ENCODE data around the gene C17orf50. TPM values are rescaled to one million over a fixed set of nuclear protein-coding genes. Genes with fewer than 3 reads are reported as not detected.

C17orf50 gene
- polyA plus RNA-seq, 4 donors, result 0.15 TPM; not detected in 3

DNA sequence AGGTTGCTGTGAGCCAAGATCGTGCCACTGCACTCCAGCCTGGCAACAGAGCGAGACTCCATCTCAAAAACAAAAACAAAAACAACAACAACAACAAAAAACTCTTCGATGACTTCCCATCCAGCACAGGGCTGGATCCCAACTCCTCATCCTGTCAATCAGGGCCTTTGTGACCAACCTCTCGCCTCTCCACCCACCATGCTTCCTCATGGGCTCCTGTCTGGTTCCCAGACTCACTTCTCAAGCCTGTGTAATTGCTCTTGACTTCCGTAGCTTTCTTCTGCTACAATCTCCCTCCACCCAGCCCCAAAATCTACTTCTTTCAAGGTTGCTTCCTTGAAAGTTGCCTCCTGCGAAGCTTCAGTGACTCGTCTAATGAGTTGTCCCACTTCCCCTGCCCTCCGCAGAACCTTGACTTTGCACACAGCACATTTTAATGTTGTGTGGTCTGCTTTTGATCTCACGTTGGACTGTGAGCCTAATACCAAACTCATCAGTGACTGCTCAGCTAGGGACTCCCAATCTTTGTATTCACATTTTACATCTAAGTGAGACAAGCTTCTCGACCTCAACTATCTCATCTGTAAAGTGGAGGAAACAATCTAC is 30.2 kb upstream of the C17orf50 start:
- Histone ChIP-seq H3K36me3 (ENCODE audit: control insufficient read depth in 3 of 3, insufficient read depth in 2 of 3, low read depth in 1 of 3, low read length in 3 of 3) (peaks cover 2 to 15% (median 2%) of the 10 kb centered on the region in 3 donors), H3K9me3 (ENCODE audit: control insufficient read depth in 2 of 2, insufficient read depth in 1 of 2, low read depth in 1 of 2, low read length in 1 of 2) (no peaks in the 10 kb centered on the region), H3K27me3 (ENCODE audit: control insufficient read depth in 3 of 3, insufficient read depth in 3 of 3, low read length in 3 of 3) (no peaks in the 10 kb centered on the region), H3K4me3 (ENCODE audit: low read depth in 1 of 3, low read length in 3 of 3) (no peak overlapping the region), H3K27ac (ENCODE audit: low read depth in 1 of 3, low read length in 2 of 3) (no peak overlapping the region), H3K4me1 (ENCODE audit: control insufficient read depth in 3 of 3, insufficient read depth in 2 of 3, low read depth in 1 of 3, low read length in 2 of 3) (peaks cover 0 to 39% (median 9%) of the 10 kb centered on the region in 3 donors)
- DNase-seq (no peak), FAIRE-seq (no peak)
- 81 to 84% (median 83%) methylated on average over 10 of the region's 10 CpGs for WGBS, 3 donors

DNA sequence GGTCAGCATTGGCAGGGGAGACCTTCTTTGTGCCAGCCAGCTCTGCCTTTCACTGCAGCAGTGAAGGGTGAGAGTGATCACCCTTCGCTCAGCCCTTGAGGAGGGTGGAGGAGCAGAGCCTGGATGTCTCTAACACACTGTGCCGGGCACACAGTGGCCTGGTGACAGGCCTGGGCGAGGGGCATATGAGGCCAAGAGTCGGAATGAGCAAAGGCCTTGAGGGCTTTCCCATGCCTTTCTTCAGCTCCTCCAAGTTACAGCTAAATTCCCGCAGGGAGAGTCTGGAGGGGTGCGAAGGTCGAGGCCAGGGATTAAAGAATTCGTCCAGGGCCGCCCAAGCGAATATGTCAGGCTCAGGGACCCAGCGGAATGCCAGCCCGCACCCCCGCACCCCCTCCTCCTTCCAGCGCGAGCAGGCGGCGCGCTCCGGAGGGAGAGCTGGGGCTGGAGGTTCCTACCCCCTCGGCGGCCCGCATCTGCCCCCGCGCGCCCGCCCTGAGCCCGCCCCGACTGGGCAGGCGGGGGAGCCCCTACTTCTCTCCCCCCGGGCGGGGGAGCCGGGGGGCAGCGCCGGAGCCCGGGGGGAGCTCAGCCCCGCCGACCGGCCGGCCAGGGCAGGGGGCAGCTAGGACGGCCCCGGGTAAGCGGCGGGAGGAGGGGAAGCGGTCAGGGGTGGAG is 29.3 kb upstream of the C17orf50 start, which contains the start of gene RASL10B:
RASL10B (plus strand) TSS at position 401 of the 678 bp plus-strand sequence. CDS start 3,546 bp downstream, outside the sequence.
- WGBS, 3 donors, result 4 to 8% (median 5%) methylated on average over 27 to 44 of the region's 44 CpGs
- Histone ChIP-seq H3K4me1 (ENCODE audit: control insufficient read depth in 3 of 3, insufficient read depth in 2 of 3, low read depth in 1 of 3, low read length in 2 of 3) (peaks cover 0 to 30% (median 9%) of the 10 kb centered on the region in 3 donors), H3K9me3 (ENCODE audit: control insufficient read depth in 2 of 2, insufficient read depth in 1 of 2, low read depth in 1 of 2, low read length in 1 of 2) (no peaks in the 10 kb centered on the region), H3K27ac (ENCODE audit: low read depth in 1 of 3, low read length in 2 of 3) (no peak within 1 kb of the TSS), H3K4me3 (ENCODE audit: low read depth in 1 of 3, low read length in 3 of 3) (peak within 1 kb of the TSS in 2 of 3 donors; percentile 30 to 56), H3K27me3 (ENCODE audit: control insufficient read depth in 3 of 3, insufficient read depth in 3 of 3, low read length in 3 of 3) (no peaks in the 10 kb centered on the region), H3K36me3 (ENCODE audit: control insufficient read depth in 3 of 3, insufficient read depth in 2 of 3, low read depth in 1 of 3, low read length in 3 of 3) (peaks cover 0 to 9% (median 2%) of the 10 kb centered on the region in 3 donors)
- DNase-seq (peak; percentile 61 to 78), FAIRE-seq (no peak)

DNA sequence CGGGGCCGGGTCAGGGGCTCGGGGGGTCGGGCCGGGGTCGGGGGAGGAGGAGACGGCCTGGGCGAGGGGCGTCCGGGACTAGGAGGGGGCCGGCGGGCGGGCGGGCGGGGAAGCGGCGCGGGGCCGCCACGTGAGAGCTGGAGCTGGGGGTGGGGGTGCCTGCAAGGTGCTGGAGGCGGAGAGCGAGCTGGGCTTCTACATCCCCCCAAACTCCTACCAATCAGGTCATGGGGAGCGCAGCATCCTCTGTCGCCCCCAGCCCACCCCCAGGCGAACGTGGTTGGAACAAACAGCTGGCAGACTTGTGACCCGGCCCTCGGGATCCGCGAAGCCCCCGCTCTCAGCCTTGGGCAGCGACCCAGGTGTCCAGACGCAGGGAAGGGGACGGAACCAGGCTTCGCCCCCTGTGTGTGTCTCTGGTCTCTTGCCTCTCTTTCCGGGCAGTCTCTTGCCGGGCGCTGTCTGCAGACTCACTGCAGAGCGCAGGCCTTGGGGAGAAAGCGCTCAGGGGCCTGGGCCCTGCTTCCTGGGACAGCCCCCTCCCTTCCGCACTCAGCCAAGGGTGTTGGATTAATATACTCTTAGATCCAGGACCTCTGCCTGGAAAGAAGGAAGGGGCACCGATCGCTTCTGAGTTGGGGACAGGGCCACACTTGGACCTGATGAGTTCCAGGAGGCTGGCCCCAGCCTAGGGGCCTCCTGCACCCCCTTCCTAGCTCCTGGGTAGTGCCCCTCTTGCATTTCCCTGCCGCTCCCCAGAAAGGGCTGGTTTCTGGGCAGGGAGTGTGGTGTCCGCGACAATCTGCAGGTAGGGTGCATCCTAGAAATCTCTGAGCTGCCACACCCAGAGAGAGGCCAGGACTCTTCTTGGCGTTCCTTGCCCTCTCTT is 28.5 kb upstream of the C17orf50 start:
- WGBS, 3 donors, result 9 to 21% (median 19%) methylated on average over 33 to 47 of the region's 47 CpGs
- H3K4me1 ChIP-seq (ENCODE audit: control insufficient read depth in 3 of 3, insufficient read depth in 2 of 3, low read depth in 1 of 3, low read length in 2 of 3), result peaks cover 0 to 22% (median 5%) of the 10 kb centered on the region in 3 donors
- no peak overlapping the region for H3K27ac ChIP-seq (ENCODE audit: low read depth in 1 of 3, low read length in 2 of 3)
- FAIRE-seq (no peak), DNase-seq (peak in 1 of 2 donors; percentile 42)
- no peaks in the 10 kb centered on the region for H3K27me3 ChIP-seq (ENCODE audit: control insufficient read depth in 3 of 3, insufficient read depth in 3 of 3, low read length in 3 of 3)
- peak overlapping the region in 2 of 3 donors; percentile 30 to 56 for H3K4me3 ChIP-seq (ENCODE audit: low read depth in 1 of 3, low read length in 3 of 3)
- no peaks in the 10 kb centered on the region for H3K9me3 ChIP-seq (ENCODE audit: control insufficient read depth in 2 of 2, insufficient read depth in 1 of 2, low read depth in 1 of 2, low read length in 1 of 2)
- H3K36me3 ChIP-seq (ENCODE audit: control insufficient read depth in 3 of 3, insufficient read depth in 2 of 3, low read depth in 1 of 3, low read length in 3 of 3), result peaks cover 0 to 3% (median 2%) of the 10 kb centered on the region in 3 donors

DNA sequence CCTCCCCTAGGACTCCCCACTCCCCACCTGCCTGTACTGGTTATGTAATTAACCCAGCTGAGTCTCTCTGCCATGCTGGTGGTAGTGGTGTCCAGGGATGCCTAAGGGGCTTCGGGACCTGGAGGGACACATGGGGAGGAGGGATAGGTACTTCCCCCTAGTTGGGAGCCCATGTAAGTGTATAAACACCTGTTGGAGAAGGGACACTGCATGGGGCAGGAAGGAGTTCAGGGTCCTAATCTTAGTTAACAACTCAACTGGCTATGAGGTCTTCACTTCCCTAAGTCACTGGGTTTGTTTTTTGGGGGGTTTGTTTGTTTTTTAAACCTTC is 27.9 kb upstream of the C17orf50 start:
- DNase-seq (no peak), FAIRE-seq (no peak)
- peaks cover 0 to 3% (median 2%) of the 10 kb centered on the region in 3 donors for H3K36me3 ChIP-seq (ENCODE audit: control insufficient read depth in 3 of 3, insufficient read depth in 2 of 3, low read depth in 1 of 3, low read length in 3 of 3)
- no peaks in the 10 kb centered on the region for H3K9me3 ChIP-seq (ENCODE audit: control insufficient read depth in 2 of 2, insufficient read depth in 1 of 2, low read depth in 1 of 2, low read length in 1 of 2)
- no peaks in the 10 kb centered on the region for H3K27me3 ChIP-seq (ENCODE audit: control insufficient read depth in 3 of 3, insufficient read depth in 3 of 3, low read length in 3 of 3)
- H3K4me1 ChIP-seq (ENCODE audit: control insufficient read depth in 3 of 3, insufficient read depth in 2 of 3, low read depth in 1 of 3, low read length in 2 of 3), result peaks cover 0 to 16% (median 4%) of the 10 kb centered on the region in 3 donors
- 69 to 82% (median 79%) methylated on average over 1 of the region's 1 CpG for WGBS, 3 donors
- peak overlapping the region in 1 of 3 donors; percentile 30 for H3K4me3 ChIP-seq (ENCODE audit: low read depth in 1 of 3, low read length in 3 of 3)
- no peak overlapping the region for H3K27ac ChIP-seq (ENCODE audit: low read depth in 1 of 3, low read length in 2 of 3)

DNA sequence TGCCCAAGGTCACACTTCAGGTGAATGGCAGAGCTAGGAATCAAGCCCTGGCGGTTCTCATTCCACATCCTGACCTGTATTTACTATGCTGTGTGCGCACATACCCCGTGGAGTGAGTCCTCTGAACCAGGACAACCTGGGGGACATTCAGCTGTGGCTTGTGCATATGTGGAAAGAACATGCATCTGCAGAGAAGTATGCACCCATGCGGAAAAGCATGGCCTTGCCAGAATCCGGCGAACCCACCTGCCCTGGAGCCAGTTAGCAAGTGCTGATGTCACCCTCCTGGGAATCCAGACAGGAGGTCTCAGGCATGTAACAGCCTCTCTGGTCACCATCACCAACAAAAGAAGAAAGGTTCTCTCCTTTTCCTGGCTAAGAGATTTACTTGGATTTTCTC is 27.3 kb upstream of the C17orf50 start:
- WGBS, 3 donors, result 87 to 91% (median 87%) methylated on average over 6 of the region's 6 CpGs
- Histone ChIP-seq H3K4me1 (ENCODE audit: control insufficient read depth in 3 of 3, insufficient read depth in 2 of 3, low read depth in 1 of 3, low read length in 2 of 3) (peaks cover 0 to 12% (median 4%) of the 10 kb centered on the region in 3 donors), H3K27me3 (ENCODE audit: control insufficient read depth in 3 of 3, insufficient read depth in 3 of 3, low read length in 3 of 3) (no peaks in the 10 kb centered on the region), H3K9me3 (ENCODE audit: control insufficient read depth in 2 of 2, insufficient read depth in 1 of 2, low read depth in 1 of 2, low read length in 1 of 2) (no peaks in the 10 kb centered on the region), H3K4me3 (ENCODE audit: low read depth in 1 of 3, low read length in 3 of 3) (no peak overlapping the region), H3K36me3 (ENCODE audit: control insufficient read depth in 3 of 3, insufficient read depth in 2 of 3, low read depth in 1 of 3, low read length in 3 of 3) (peaks cover 0 to 2% (median 2%) of the 10 kb centered on the region in 3 donors), H3K27ac (ENCODE audit: low read depth in 1 of 3, low read length in 2 of 3) (no peak overlapping the region)
- FAIRE-seq (no peak), DNase-seq (no peak)

DNA sequence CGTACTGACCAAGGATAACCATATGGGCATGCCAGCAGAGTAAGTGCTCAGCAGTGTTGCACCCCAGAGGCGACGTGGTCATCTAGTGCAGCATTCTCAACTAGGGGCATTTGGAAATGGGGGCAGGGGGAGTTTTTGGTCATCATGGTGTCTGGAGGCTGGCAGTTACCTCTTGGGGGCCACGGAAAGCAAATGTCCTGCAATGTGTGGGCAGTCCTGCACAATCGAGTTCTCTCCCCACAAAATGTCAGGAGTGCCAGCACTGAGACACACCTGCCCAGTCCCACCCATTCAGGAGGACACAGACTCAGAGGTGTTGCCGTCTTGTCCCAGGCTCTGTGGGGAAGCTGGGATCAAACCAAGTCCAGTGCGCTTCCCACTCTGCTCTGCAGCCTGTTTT is 26.3 kb upstream of the C17orf50 start:
- H3K27ac ChIP-seq (ENCODE audit: low read depth in 1 of 3, low read length in 2 of 3), result no peak overlapping the region
- WGBS, 3 donors, result 85 to 89% (median 89%) methylated on average over 7 of the region's 7 CpGs
- H3K9me3 ChIP-seq (ENCODE audit: control insufficient read depth in 2 of 2, insufficient read depth in 1 of 2, low read depth in 1 of 2, low read length in 1 of 2), result no peaks in the 10 kb centered on the region
- no peak for FAIRE-seq
- H3K4me1 ChIP-seq (ENCODE audit: control insufficient read depth in 3 of 3, insufficient read depth in 2 of 3, low read depth in 1 of 3, low read length in 2 of 3), result peaks cover 0 to 12% (median 4%) of the 10 kb centered on the region in 3 donors
- no peak overlapping the region for H3K4me3 ChIP-seq (ENCODE audit: low read depth in 1 of 3, low read length in 3 of 3)
- H3K36me3 ChIP-seq (ENCODE audit: control insufficient read depth in 3 of 3, insufficient read depth in 2 of 3, low read depth in 1 of 3, low read length in 3 of 3), result no peaks in the 10 kb centered on the region
- no peaks in the 10 kb centered on the region for H3K27me3 ChIP-seq (ENCODE audit: control insufficient read depth in 3 of 3, insufficient read depth in 3 of 3, low read length in 3 of 3)
- DNase-seq, result no peak

DNA sequence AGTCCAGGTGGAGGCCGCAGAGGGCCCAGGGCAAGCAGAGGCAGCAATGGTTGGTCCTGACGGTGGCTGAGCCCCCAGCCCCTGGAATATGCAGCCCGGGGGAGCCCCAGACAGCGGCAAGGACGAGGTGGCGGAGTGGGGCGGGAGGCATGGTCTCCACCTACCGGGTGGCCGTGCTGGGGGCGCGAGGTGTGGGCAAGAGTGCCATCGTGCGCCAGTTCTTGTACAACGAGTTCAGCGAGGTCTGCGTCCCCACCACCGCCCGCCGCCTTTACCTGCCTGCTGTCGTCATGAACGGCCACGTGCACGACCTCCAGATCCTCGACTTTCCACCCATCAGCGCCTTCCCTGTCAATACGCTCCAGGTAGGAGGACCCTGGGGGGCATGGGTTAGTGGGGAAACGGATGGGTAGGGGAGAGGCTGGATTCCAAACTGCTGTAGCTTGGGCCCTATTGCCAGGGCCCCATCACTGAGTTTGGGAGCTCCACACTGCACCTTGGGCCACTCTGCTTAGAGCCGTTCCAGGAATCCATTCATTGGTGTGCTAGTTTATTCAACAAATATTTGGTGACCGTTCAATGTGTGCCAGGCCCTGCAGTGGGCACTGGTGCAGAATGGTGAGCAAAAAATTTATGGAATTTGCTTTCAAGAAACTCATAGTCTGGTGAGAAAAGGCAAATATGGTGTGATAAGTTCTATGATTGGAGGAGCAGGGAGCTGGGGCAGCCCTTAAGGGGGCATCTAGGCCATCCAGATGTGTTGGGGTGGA is 25.5 kb upstream of the C17orf50 start:
- H3K9me3 ChIP-seq (ENCODE audit: control insufficient read depth in 2 of 2, insufficient read depth in 1 of 2, low read depth in 1 of 2, low read length in 1 of 2), result no peaks in the 10 kb centered on the region
- H3K36me3 ChIP-seq (ENCODE audit: control insufficient read depth in 3 of 3, insufficient read depth in 2 of 3, low read depth in 1 of 3, low read length in 3 of 3), result no peaks in the 10 kb centered on the region
- H3K4me3 ChIP-seq (ENCODE audit: low read depth in 1 of 3, low read length in 3 of 3), result no peak overlapping the region
- peaks cover 0 to 12% (median 4%) of the 10 kb centered on the region in 3 donors for H3K4me1 ChIP-seq (ENCODE audit: control insufficient read depth in 3 of 3, insufficient read depth in 2 of 3, low read depth in 1 of 3, low read length in 2 of 3)
- no peak overlapping the region for H3K27ac ChIP-seq (ENCODE audit: low read depth in 1 of 3, low read length in 2 of 3)
- DNase-seq (no peak), FAIRE-seq (no peak)
- 85 to 92% (median 89%) methylated on average over 29 of the region's 29 CpGs for WGBS, 3 donors
- H3K27me3 ChIP-seq (ENCODE audit: control insufficient read depth in 3 of 3, insufficient read depth in 3 of 3, low read length in 3 of 3), result peaks cover 0 to 3% (median 0%) of the 10 kb centered on the region in 3 donors
